Measurements from ENCODE around the gene WNT5A.

DNA sequence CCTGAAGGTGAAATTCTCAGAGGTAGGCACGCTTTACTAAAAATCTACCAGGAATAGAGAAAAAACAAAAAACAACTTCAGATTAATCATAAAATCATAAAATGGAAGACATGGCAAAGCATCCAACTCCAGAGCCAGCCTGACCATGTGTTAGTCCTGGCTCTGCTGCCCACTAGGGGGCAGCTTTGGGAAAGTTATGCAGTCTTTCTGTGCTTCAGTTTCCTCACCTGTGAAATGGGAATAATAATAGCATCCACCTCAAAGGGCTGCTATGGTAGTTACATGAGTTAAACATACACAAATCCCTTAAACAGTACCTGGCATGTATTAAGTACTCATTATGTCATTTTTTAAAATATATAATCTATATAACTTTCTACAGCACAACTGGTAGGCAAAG, 52.3 kb downstream of the WNT5A start:
- no peak for TF ChIP-seq SMC3 (IDR thresholded peaks at IDR 0.05)
- TF ChIP-seq EHF (CRISPR knock-in tag; IDR thresholded peaks at IDR 0.05) = no peak
- TF ChIP-seq MAFK (IDR thresholded peaks at IDR 0.05; ENCODE audit: partially characterized antibody) = no peak
- TF ChIP-seq EP300 (IDR thresholded peaks at IDR 0.05) = no peak
- TF ChIP-seq, protein P1, sequence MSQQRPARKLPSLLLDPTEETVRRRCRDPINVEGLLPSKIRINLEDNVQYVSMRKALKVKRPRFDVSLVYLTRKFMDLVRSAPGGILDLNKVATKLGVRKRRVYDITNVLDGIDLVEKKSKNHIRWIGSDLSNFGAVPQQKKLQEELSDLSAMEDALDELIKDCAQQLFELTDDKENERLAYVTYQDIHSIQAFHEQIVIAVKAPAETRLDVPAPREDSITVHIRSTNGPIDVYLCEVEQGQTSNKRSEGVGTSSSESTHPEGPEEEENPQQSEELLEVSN (IDR thresholded peaks at IDR 0.05; ENCODE audit: borderline replicate concordance, low read depth) = no peak
- TF ChIP-seq POLR2A (IDR thresholded peaks at IDR 0.05; ENCODE audit: low read length) = no peak
- no peak for TF ChIP-seq CBX8 (IDR thresholded peaks at IDR 0.05)
- TF ChIP-seq, protein P2, sequence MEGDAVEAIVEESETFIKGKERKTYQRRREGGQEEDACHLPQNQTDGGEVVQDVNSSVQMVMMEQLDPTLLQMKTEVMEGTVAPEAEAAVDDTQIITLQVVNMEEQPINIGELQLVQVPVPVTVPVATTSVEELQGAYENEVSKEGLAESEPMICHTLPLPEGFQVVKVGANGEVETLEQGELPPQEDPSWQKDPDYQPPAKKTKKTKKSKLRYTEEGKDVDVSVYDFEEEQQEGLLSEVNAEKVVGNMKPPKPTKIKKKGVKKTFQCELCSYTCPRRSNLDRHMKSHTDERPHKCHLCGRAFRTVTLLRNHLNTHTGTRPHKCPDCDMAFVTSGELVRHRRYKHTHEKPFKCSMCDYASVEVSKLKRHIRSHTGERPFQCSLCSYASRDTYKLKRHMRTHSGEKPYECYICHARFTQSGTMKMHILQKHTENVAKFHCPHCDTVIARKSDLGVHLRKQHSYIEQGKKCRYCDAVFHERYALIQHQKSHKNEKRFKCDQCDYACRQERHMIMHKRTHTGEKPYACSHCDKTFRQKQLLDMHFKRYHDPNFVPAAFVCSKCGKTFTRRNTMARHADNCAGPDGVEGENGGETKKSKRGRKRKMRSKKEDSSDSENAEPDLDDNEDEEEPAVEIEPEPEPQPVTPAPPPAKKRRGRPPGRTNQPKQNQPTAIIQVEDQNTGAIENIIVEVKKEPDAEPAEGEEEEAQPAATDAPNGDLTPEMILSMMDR (IDR thresholded peaks at IDR 0.05) = peak; percentile 16; the same call in 1 of the 3 replicates
